ENCODE data around the gene LRRTM2. TPM values are rescaled to one million over a fixed set of nuclear protein-coding genes. Genes with fewer than 3 reads are reported as not detected.

Gene LRRTM2
- total RNA-seq, 1 experiment from 2014 or later, result not detected

- no peak overlapping the region for H3K27ac Mint-ChIP-seq (ENCODE audit: low read depth, unreplicated experiment)
- peaks cover 80% of the 10 kb centered on the region for H3K36me3 Mint-ChIP-seq (ENCODE audit: insufficient read depth, unreplicated experiment)
- ChIA-PET POLR2A (interaction anchor here (1.1 to 1.2 kb wide), 2 partner anchors 17 to 50 kb away, joined by 3 to 4 read pairs; no protein-coding TSS in a partner anchor), CTCF (no interaction called here)
- H3K4me1 Mint-ChIP-seq (ENCODE audit: insufficient read depth, unreplicated experiment), result peaks cover 35% of the 10 kb centered on the region
- no peak overlapping the region for H3K4me3 Mint-ChIP-seq (ENCODE audit: unreplicated experiment)
- no peak for DNase-seq (ENCODE audit: unreplicated experiment)
- H3K9me3 Mint-ChIP-seq (ENCODE audit: unreplicated experiment), result no peaks in the 10 kb centered on the region
- intact Hi-C loops (cut with micrococcal nuclease), result no loop called here
- no peaks in the 10 kb centered on the region for H3K27me3 Mint-ChIP-seq (ENCODE audit: insufficient read depth, unreplicated experiment)
- TF ChIP-seq, protein P1, sequence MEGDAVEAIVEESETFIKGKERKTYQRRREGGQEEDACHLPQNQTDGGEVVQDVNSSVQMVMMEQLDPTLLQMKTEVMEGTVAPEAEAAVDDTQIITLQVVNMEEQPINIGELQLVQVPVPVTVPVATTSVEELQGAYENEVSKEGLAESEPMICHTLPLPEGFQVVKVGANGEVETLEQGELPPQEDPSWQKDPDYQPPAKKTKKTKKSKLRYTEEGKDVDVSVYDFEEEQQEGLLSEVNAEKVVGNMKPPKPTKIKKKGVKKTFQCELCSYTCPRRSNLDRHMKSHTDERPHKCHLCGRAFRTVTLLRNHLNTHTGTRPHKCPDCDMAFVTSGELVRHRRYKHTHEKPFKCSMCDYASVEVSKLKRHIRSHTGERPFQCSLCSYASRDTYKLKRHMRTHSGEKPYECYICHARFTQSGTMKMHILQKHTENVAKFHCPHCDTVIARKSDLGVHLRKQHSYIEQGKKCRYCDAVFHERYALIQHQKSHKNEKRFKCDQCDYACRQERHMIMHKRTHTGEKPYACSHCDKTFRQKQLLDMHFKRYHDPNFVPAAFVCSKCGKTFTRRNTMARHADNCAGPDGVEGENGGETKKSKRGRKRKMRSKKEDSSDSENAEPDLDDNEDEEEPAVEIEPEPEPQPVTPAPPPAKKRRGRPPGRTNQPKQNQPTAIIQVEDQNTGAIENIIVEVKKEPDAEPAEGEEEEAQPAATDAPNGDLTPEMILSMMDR (IDR thresholded peaks at IDR 0.05; ENCODE audit: unreplicated experiment), result no peak
- BruUV-seq (replicated peaks), result no TSS peak
These were observed 23.2 kb upstream of the LRRTM2 start for GRCh38 chr5:138898299-138898698.

- DNase-seq (ENCODE audit: unreplicated experiment), result no peak
- Mint-ChIP-seq H3K27me3 (ENCODE audit: insufficient read depth, unreplicated experiment) (no peaks in the 10 kb centered on the region), H3K27ac (ENCODE audit: low read depth, unreplicated experiment) (peak overlapping the region; percentile 17), H3K4me1 (ENCODE audit: insufficient read depth, unreplicated experiment) (peaks cover 31% of the 10 kb centered on the region), H3K9me3 (ENCODE audit: unreplicated experiment) (peaks cover 5% of the 10 kb centered on the region), H3K4me3 (ENCODE audit: unreplicated experiment) (no peak overlapping the region), H3K36me3 (ENCODE audit: insufficient read depth, unreplicated experiment) (peaks cover 77% of the 10 kb centered on the region)
- intact Hi-C loops (cut with micrococcal nuclease), result no loop called here
- ChIA-PET POLR2A (interaction anchor here (0.7 kb wide), 1 partner anchor 87 kb away, joined by 3 read pairs; no protein-coding TSS in a partner anchor), CTCF (no interaction called here)
- BruUV-seq (replicated peaks), result no TSS peak
- TF ChIP-seq, protein P1 (IDR thresholded peaks at IDR 0.05; ENCODE audit: unreplicated experiment), result no peak
These were observed 20.8 kb upstream of the LRRTM2 start for GRCh38 chr5:138895918-138896317.

DNA sequence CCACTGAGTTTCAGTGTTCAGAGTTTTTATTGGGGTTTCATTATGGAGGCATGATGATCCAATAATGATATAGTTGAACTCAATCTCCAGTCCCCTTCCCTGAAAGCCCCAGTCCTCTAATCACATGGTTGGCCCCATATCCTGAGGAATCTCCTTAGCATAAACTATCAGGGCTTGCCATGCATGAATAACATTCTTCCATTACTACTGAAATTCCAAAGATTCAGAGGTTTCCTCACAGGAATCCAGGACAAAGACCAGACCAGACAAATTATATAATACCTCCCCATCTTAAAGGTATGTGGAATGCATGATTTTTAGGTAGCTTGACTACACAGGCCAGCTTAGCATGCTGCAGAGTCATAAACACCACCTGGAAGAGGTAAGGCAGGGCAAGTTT is 15.5 kb upstream of the LRRTM2 start:
- Mint-ChIP-seq H3K27ac (ENCODE audit: low read depth, unreplicated experiment) (no peak overlapping the region), H3K4me1 (ENCODE audit: insufficient read depth, unreplicated experiment) (peaks cover 10% of the 10 kb centered on the region), H3K27me3 (ENCODE audit: insufficient read depth, unreplicated experiment) (no peaks in the 10 kb centered on the region), H3K4me3 (ENCODE audit: unreplicated experiment) (no peak overlapping the region), H3K9me3 (ENCODE audit: unreplicated experiment) (peaks cover 9% of the 10 kb centered on the region), H3K36me3 (ENCODE audit: insufficient read depth, unreplicated experiment) (peaks cover 87% of the 10 kb centered on the region)
- ChIA-PET CTCF (interaction anchor here (0.6 to 0.9 kb wide), 3 partner anchors 12 to 342 kb away, joined by 3 to 5 read pairs (median 3); no protein-coding TSS in a partner anchor), POLR2A (no interaction called here)
- intact Hi-C loops (cut with micrococcal nuclease), result no loop called here
- TF ChIP-seq, protein P1 (IDR thresholded peaks at IDR 0.05; ENCODE audit: unreplicated experiment), result no peak
- no peak for DNase-seq (ENCODE audit: unreplicated experiment)
- BruUV-seq (replicated peaks), result no TSS peak

DNA sequence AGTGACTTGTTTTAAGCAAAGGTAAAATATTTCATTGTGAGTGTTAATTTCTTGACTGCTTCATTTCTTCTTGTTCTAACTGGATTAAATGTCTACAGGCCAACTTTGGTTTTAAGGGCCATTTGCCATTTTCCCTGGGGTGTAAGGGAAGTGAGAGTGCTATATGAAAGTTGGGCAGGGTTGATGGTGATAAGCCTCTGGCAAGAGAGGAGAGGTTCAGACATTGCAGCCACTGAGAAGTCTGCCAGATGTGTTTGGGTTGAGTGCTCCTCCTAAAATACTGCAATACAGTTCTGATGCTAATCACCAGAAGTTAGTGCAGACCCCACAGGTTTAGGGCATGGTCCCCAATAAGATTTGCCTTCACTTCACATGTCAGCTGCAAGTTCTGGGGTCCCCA is 14.9 kb upstream of the LRRTM2 start:
- ChIA-PET CTCF (no interaction called here), POLR2A (no interaction called here)
- no peaks in the 10 kb centered on the region for H3K27me3 Mint-ChIP-seq (ENCODE audit: insufficient read depth, unreplicated experiment)
- no peak overlapping the region for H3K27ac Mint-ChIP-seq (ENCODE audit: low read depth, unreplicated experiment)
- TF ChIP-seq, protein P1 (IDR thresholded peaks at IDR 0.05; ENCODE audit: unreplicated experiment), result no peak
- no peak overlapping the region for H3K4me3 Mint-ChIP-seq (ENCODE audit: unreplicated experiment)
- H3K4me1 Mint-ChIP-seq (ENCODE audit: insufficient read depth, unreplicated experiment), result peaks cover 6% of the 10 kb centered on the region
- no peak for DNase-seq (ENCODE audit: unreplicated experiment)
- BruUV-seq (replicated peaks), result no TSS peak
- intact Hi-C loops (cut with micrococcal nuclease), result no loop called here
- H3K36me3 Mint-ChIP-seq (ENCODE audit: insufficient read depth, unreplicated experiment), result peaks cover 85% of the 10 kb centered on the region
- H3K9me3 Mint-ChIP-seq (ENCODE audit: unreplicated experiment), result peaks cover 9% of the 10 kb centered on the region
